HT-29 (cell line): ENCODE data around the gene PRR15. TPM values are rescaled to one million over a fixed set of nuclear protein-coding genes. Genes with fewer than 3 reads are reported as not detected.

Experiments
- DNase-seq: peaks from one replicate; pipeline ENCODE4 v3.0.0-alpha.2; 2015; ENCODE audit warnings: low spot score
- total RNA-seq: library from RNA; depleted of rRNA; stranded (reverse); fragments of >200 nt; shearing (Covaris generic); gene quantifications from 2 replicates; pipeline ENCODE4 v1.2.3, GENCODE V29; 2014; rRNA removed

Gene PRR15
- total RNA-seq, 1 experiment from 2014 or later = 101 TPM

- DNase-seq = peak; percentile 76
These were observed 45.8 kb downstream of the PRR15 start for GRCh38 chr7:29609162-29610037.

GRCh38 chr7:29610086-29610485 lies 46.5 kb downstream of the PRR15 start:
- DNase-seq = no peak

GRCh38 chr7:29611941-29612544 lies 48.4 kb downstream of the PRR15 start:
- DNase-seq = no peak

- DNase-seq = no peak
These were observed 49.0 kb downstream of the PRR15 start for GRCh38 chr7:29612596-29612995.

DNA sequence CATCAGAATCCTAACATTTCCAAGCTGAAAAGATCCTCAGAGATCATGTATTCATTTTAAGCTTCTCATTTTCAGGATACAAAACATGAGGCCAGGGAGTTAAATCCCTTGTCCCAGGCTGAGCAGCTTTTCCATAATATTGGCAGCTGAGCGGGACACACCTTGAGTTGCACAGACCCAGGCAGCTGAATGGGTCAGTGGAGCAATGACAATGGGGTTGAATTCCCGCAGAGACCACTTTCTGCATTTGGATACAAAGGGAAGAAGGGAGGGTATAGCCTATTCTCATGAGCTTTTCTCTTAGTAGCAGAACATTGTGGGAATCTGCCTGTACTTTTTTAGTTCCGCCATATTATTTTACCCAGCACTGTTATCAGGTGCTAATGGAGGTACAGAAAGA lies 49.5 kb downstream of the PRR15 start:
- DNase-seq = no peak

DNA sequence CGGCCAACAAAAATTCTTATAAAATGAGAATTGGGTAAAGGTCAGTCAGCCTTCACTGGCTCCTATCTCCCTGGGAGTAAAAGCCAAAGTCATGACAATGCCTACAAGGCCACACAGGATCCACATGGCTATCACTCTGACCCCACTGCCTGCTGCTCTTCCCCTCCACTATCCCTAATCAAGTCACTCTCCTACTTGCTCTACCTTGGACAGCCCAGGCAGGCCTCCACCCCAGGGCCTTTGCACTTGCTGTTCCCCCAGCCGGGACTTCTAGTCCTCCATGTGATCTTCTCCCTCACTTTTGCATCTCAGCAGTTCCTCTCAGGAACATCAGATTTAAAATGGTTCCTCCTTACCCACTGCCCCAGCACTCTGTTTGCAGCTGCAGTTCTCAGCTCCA lies 50.6 kb downstream of the PRR15 start:
- no peak for DNase-seq

Other genes with a start within 250 kb of the PRR15 start
- 0.10 and 0.26 TPM in 2 replicates for gene WIPF3, start 242.7 kb downstream of the PRR15 start, total RNA-seq